ENCODE data around the gene HOXD13.
A peak's percentile ranks its signal among the peaks of the same experiment; 100 is the strongest.

Gene HOXD13

GRCh38 chr2:176106581-176107539, 14.3 kb downstream of the HOXD13 start, which contains the start of gene HOXD11:
HOXD11 (plus strand) TSS chr2:176107280; CDS start chr2:176107356, 76 bp downstream.
- DNase-seq: no peak
- Histone ChIP-seq H3K27ac (ENCODE audit: insufficient read depth, low read length, poor library complexity, severe bottlenecking) (no peak within 1 kb of the TSS), H3K9me3 (ENCODE audit: control insufficient read depth, low read length) (no peaks in the 10 kb centered on the region), H3K27me3 (replicated peaks; ENCODE audit: control insufficient read depth, insufficient read depth, low read length, poor library complexity, severe bottlenecking) (peaks cover 90% of the 10 kb centered on the region), H3K36me3 (ENCODE audit: control insufficient read depth, insufficient read depth, low read length) (no peaks in the 10 kb centered on the region), H3K4me3 (ENCODE audit: insufficient read depth, low read depth, low read length, poor library complexity, severe bottlenecking) (peak within 1 kb of the TSS; percentile 32), H3K4me1 (ENCODE audit: control insufficient read depth, insufficient read depth, low read length, poor library complexity, severe bottlenecking) (peaks cover 12% of the 10 kb centered on the region)

- Histone ChIP-seq H3K9me3 (ENCODE audit: control insufficient read depth, low read length) (no peaks in the 10 kb centered on the region), H3K36me3 (ENCODE audit: control insufficient read depth, insufficient read depth, low read length) (no peaks in the 10 kb centered on the region), H3K27me3 (replicated peaks; ENCODE audit: control insufficient read depth, insufficient read depth, low read length, poor library complexity, severe bottlenecking) (peaks cover 90% of the 10 kb centered on the region), H3K27ac (ENCODE audit: insufficient read depth, low read length, poor library complexity, severe bottlenecking) (no peak overlapping the region), H3K4me1 (ENCODE audit: control insufficient read depth, insufficient read depth, low read length, poor library complexity, severe bottlenecking) (peaks cover 12% of the 10 kb centered on the region), H3K4me3 (ENCODE audit: insufficient read depth, low read depth, low read length, poor library complexity, severe bottlenecking) (no peak overlapping the region)
- no peak for DNase-seq
These were observed 15.2 kb downstream of the HOXD13 start for GRCh38 chr2:176107731-176108181.

- H3K27ac ChIP-seq (ENCODE audit: insufficient read depth, low read length, poor library complexity, severe bottlenecking): no peak overlapping the region
- peaks cover 12% of the 10 kb centered on the region for H3K4me1 ChIP-seq (ENCODE audit: control insufficient read depth, insufficient read depth, low read length, poor library complexity, severe bottlenecking)
- no peaks in the 10 kb centered on the region for H3K9me3 ChIP-seq (ENCODE audit: control insufficient read depth, low read length)
- H3K36me3 ChIP-seq (ENCODE audit: control insufficient read depth, insufficient read depth, low read length): no peaks in the 10 kb centered on the region
- DNase-seq: no peak
- peaks cover 89% of the 10 kb centered on the region for H3K27me3 ChIP-seq (replicated peaks; ENCODE audit: control insufficient read depth, insufficient read depth, low read length, poor library complexity, severe bottlenecking)
- no peak overlapping the region for H3K4me3 ChIP-seq (ENCODE audit: insufficient read depth, low read depth, low read length, poor library complexity, severe bottlenecking)
These were observed 16.8 kb downstream of the HOXD13 start for GRCh38 chr2:176109192-176109901.

- Histone ChIP-seq H3K27ac (ENCODE audit: insufficient read depth, low read length, poor library complexity, severe bottlenecking) (no peak overlapping the region), H3K27me3 (replicated peaks; ENCODE audit: control insufficient read depth, insufficient read depth, low read length, poor library complexity, severe bottlenecking) (peaks cover 89% of the 10 kb centered on the region), H3K9me3 (ENCODE audit: control insufficient read depth, low read length) (no peaks in the 10 kb centered on the region), H3K4me3 (ENCODE audit: insufficient read depth, low read depth, low read length, poor library complexity, severe bottlenecking) (no peak overlapping the region), H3K4me1 (ENCODE audit: control insufficient read depth, insufficient read depth, low read length, poor library complexity, severe bottlenecking) (peaks cover 12% of the 10 kb centered on the region), H3K36me3 (ENCODE audit: control insufficient read depth, insufficient read depth, low read length) (no peaks in the 10 kb centered on the region)
- DNase-seq: no peak
These were observed 17.4 kb downstream of the HOXD13 start for GRCh38 chr2:176109946-176110345.

GRCh38 chr2:176110415-176111308, 18.1 kb downstream of the HOXD13 start:
- Histone ChIP-seq H3K36me3 (ENCODE audit: control insufficient read depth, insufficient read depth, low read length) (no peaks in the 10 kb centered on the region), H3K27ac (ENCODE audit: insufficient read depth, low read length, poor library complexity, severe bottlenecking) (no peak overlapping the region), H3K9me3 (ENCODE audit: control insufficient read depth, low read length) (no peaks in the 10 kb centered on the region), H3K27me3 (replicated peaks; ENCODE audit: control insufficient read depth, insufficient read depth, low read length, poor library complexity, severe bottlenecking) (peaks cover 89% of the 10 kb centered on the region), H3K4me1 (ENCODE audit: control insufficient read depth, insufficient read depth, low read length, poor library complexity, severe bottlenecking) (peaks cover 12% of the 10 kb centered on the region), H3K4me3 (ENCODE audit: insufficient read depth, low read depth, low read length, poor library complexity, severe bottlenecking) (no peak overlapping the region)
- no peak for DNase-seq

GRCh38 chr2:176111309-176111663, 18.8 kb downstream of the HOXD13 start:
- H3K9me3 ChIP-seq (ENCODE audit: control insufficient read depth, low read length): no peaks in the 10 kb centered on the region

GRCh38 chr2:176111846-176112374, 19.4 kb downstream of the HOXD13 start:
- Histone ChIP-seq H3K36me3 (ENCODE audit: control insufficient read depth, insufficient read depth, low read length) (no peaks in the 10 kb centered on the region), H3K4me1 (ENCODE audit: control insufficient read depth, insufficient read depth, low read length, poor library complexity, severe bottlenecking) (peaks cover 8% of the 10 kb centered on the region), H3K27ac (ENCODE audit: insufficient read depth, low read length, poor library complexity, severe bottlenecking) (no peak overlapping the region), H3K4me3 (ENCODE audit: insufficient read depth, low read depth, low read length, poor library complexity, severe bottlenecking) (no peak overlapping the region), H3K9me3 (ENCODE audit: control insufficient read depth, low read length) (no peaks in the 10 kb centered on the region), H3K27me3 (replicated peaks; ENCODE audit: control insufficient read depth, insufficient read depth, low read length, poor library complexity, severe bottlenecking) (peaks cover 89% of the 10 kb centered on the region)
- no peak for DNase-seq

More at GRCh38 chr2:176111309-176111663, 18.8 kb downstream of the HOXD13 start:
- no peaks in the 10 kb centered on the region for H3K36me3 ChIP-seq (ENCODE audit: control insufficient read depth, insufficient read depth, low read length)
- no peak overlapping the region for H3K4me3 ChIP-seq (ENCODE audit: insufficient read depth, low read depth, low read length, poor library complexity, severe bottlenecking)
- no peak overlapping the region for H3K27ac ChIP-seq (ENCODE audit: insufficient read depth, low read length, poor library complexity, severe bottlenecking)
- peaks cover 89% of the 10 kb centered on the region for H3K27me3 ChIP-seq (replicated peaks; ENCODE audit: control insufficient read depth, insufficient read depth, low read length, poor library complexity, severe bottlenecking)
- DNase-seq: no peak
- H3K4me1 ChIP-seq (ENCODE audit: control insufficient read depth, insufficient read depth, low read length, poor library complexity, severe bottlenecking): peaks cover 12% of the 10 kb centered on the region

- peaks cover 91% of the 10 kb centered on the region for H3K27me3 ChIP-seq (replicated peaks; ENCODE audit: control insufficient read depth, insufficient read depth, low read length, poor library complexity, severe bottlenecking)
- peaks cover 5% of the 10 kb centered on the region for H3K4me1 ChIP-seq (ENCODE audit: control insufficient read depth, insufficient read depth, low read length, poor library complexity, severe bottlenecking)
- H3K36me3 ChIP-seq (ENCODE audit: control insufficient read depth, insufficient read depth, low read length): no peaks in the 10 kb centered on the region
- no peak overlapping the region for H3K4me3 ChIP-seq (ENCODE audit: insufficient read depth, low read depth, low read length, poor library complexity, severe bottlenecking)
- H3K27ac ChIP-seq (ENCODE audit: insufficient read depth, low read length, poor library complexity, severe bottlenecking): no peak overlapping the region
- H3K9me3 ChIP-seq (ENCODE audit: control insufficient read depth, low read length): no peaks in the 10 kb centered on the region
- DNase-seq: no peak
These were observed 20.1 kb downstream of the HOXD13 start for GRCh38 chr2:176112375-176113302.

All from effector memory CD4-positive, alpha-beta T cell (primary cell).